ENCODE measurements around the gene FAM210B.

- TF ChIP-seq GATA2 (IDR thresholded peaks at IDR 0.05; ENCODE audit: low read depth, low read length) (no peak), GATA3 (IDR thresholded peaks at IDR 0.05; ENCODE audit: low read depth, low read length) (no peak)
Measured at GRCh38 chr20:56382696-56383095, 23.9 kb downstream of the FAM210B start.

Measured in SH-SY5Y (cell line).